Epithelial cell of esophagus (primary cell): ENCODE measurements around the gene TIGIT.

Experiments used
- DNase-seq: peaks from one replicate; pipeline ENCODE4 v3.0.0; 2010; ENCODE audit warnings: low read depth
- H3K4me3 ChIP-seq: 2 replicates; pipeline ENCODE4 v1.5.1; 2011; ENCODE audit warnings: mild to moderate bottlenecking, low read length, control low read depth
- CTCF ChIP-seq: IDR thresholded peaks from 2 replicates; pipeline ENCODE4 v1.5.1; 2011; ENCODE audit warnings: low read depth, mild to moderate bottlenecking, low read length, control low read depth, inconsistent platforms; ENCODE audit not compliant: insufficient read depth; ENCODE audit errors: missing control alignments

TIGIT gene

GRCh38 chr3:114293838-114294535 lies at the start of gene TIGIT:
Gene TIGIT (plus strand): TSS chr3:114294028. CDS start chr3:114294062, 34 bp downstream.
- DNase-seq = no peak
- H3K4me3 ChIP-seq = no peak within 1 kb of the TSS
- no peak for TF ChIP-seq CTCF

GRCh38 chr3:114252954-114253353 lies 40.9 kb upstream of the TIGIT start:
- no peak for TF ChIP-seq CTCF
- no peak overlapping the region for H3K4me3 ChIP-seq
- no peak for DNase-seq

GRCh38 chr3:114253505-114253904 lies 40.3 kb upstream of the TIGIT start:
- no peak overlapping the region for H3K4me3 ChIP-seq
- no peak for TF ChIP-seq CTCF

GRCh38 chr3:114259566-114259965 lies 34.3 kb upstream of the TIGIT start:
- TF ChIP-seq CTCF = no peak
- H3K4me3 ChIP-seq = no peak overlapping the region
- no peak for DNase-seq

More at GRCh38 chr3:114253505-114253904, 40.3 kb upstream of the TIGIT start:
- no peak for DNase-seq

- DNase-seq = no peak
- TF ChIP-seq CTCF = no peak
- no peak overlapping the region for H3K4me3 ChIP-seq
Observed at GRCh38 chr3:114260152-114260551, 33.7 kb upstream of the TIGIT start.

GRCh38 chr3:114270019-114270418 lies 23.8 kb upstream of the TIGIT start:
- no peak for TF ChIP-seq CTCF
- no peak for DNase-seq
- no peak overlapping the region for H3K4me3 ChIP-seq

GRCh38 chr3:114272271-114272670 lies 21.6 kb upstream of the TIGIT start:
- no peak for TF ChIP-seq CTCF
- H3K4me3 ChIP-seq = no peak overlapping the region
- no peak for DNase-seq
